NT2/D1 (cell line): ENCODE results near the gene HOMER1.

ENCODE experiments used
- YY1 ChIP-seq: IDR thresholded peaks from 2 replicates; pipeline ENCODE4 v1.6.1; 2011; ENCODE audit not compliant: insufficient read length, insufficient read depth
- ZNF274 ChIP-seq: IDR thresholded peaks from 2 replicates; pipeline ENCODE4 v1.6.1; 2011; ENCODE audit warnings: mild to moderate bottlenecking, low read depth, low read length

DNA sequence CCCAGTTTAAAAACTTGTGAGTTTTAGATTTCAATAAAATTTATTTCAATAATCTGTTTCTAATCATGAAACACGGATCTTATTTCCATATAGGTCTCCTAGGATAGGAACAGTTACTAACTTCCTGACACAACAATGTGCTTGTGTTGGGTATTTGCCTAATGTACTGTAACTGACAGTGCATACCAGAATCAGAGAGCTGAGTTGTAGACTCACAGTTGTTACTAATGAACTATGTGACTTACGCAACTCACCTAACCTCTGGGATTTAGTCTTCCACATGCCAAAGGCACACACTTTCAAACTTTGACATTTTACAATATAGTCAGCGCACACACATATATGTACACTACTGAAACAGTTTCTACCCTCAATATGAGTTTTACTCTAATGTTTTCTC, 77.7 kb downstream of the HOMER1 start:
- TF ChIP-seq ZNF274, result no peak
- TF ChIP-seq YY1, result no peak
